ENCODE data around the gene COP1.

- TF ChIP-seq, protein P1, sequence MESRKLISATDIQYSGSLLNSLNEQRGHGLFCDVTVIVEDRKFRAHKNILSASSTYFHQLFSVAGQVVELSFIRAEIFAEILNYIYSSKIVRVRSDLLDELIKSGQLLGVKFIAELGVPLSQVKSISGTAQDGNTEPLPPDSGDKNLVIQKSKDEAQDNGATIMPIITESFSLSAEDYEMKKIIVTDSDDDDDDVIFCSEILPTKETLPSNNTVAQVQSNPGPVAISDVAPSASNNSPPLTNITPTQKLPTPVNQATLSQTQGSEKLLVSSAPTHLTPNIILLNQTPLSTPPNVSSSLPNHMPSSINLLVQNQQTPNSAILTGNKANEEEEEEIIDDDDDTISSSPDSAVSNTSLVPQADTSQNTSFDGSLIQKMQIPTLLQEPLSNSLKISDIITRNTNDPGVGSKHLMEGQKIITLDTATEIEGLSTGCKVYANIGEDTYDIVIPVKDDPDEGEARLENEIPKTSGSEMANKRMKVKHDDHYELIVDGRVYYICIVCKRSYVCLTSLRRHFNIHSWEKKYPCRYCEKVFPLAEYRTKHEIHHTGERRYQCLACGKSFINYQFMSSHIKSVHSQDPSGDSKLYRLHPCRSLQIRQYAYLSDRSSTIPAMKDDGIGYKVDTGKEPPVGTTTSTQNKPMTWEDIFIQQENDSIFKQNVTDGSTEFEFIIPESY (IDR thresholded peaks at IDR 0.05) = no peak
- no peak for TF ChIP-seq EZH2 (IDR thresholded peaks at IDR 0.05; ENCODE audit: borderline replicate concordance, control insufficient read depth, low read depth, low read length)
- TF ChIP-seq, protein P2, sequence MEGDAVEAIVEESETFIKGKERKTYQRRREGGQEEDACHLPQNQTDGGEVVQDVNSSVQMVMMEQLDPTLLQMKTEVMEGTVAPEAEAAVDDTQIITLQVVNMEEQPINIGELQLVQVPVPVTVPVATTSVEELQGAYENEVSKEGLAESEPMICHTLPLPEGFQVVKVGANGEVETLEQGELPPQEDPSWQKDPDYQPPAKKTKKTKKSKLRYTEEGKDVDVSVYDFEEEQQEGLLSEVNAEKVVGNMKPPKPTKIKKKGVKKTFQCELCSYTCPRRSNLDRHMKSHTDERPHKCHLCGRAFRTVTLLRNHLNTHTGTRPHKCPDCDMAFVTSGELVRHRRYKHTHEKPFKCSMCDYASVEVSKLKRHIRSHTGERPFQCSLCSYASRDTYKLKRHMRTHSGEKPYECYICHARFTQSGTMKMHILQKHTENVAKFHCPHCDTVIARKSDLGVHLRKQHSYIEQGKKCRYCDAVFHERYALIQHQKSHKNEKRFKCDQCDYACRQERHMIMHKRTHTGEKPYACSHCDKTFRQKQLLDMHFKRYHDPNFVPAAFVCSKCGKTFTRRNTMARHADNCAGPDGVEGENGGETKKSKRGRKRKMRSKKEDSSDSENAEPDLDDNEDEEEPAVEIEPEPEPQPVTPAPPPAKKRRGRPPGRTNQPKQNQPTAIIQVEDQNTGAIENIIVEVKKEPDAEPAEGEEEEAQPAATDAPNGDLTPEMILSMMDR (IDR thresholded peaks at IDR 0.05 in 2 of 3, conservative IDR thresholded peaks at IDR 0.05 in 1 of 3; ENCODE audit: control insufficient read depth in 2 of 3, extremely low read depth in 1 of 3, insufficient read depth in 1 of 3, low read depth in 3 of 3, low read length in 3 of 3) = no peak
- TF ChIP-seq PBX3 (IDR thresholded peaks at IDR 0.05; ENCODE audit: insufficient replicate concordance, low read depth, low read length) = no peak
- no peak for TF ChIP-seq IRF3 (IDR thresholded peaks at IDR 0.05)
These were observed 177.9 kb downstream of the COP1 start for GRCh38 chr1:176029155-176029554.
